GM19023 (cell line): ENCODE data around the gene CALB2.
"Not testable (repeated sequence)": the region's sequence is repeated elsewhere in the genome, so short reads cannot be mapped to it uniquely, and the experiment has no call there.

Source experiments
- ATAC-seq: cut with Tn5 transposase; IDR thresholded peaks from one replicate; pipeline ENCODE4 v1.9.1; 2021; ENCODE audit warnings: mild to moderate bottlenecking, moderate library complexity; ENCODE audit not compliant: unreplicated experiment

CALB2 gene

DNA sequence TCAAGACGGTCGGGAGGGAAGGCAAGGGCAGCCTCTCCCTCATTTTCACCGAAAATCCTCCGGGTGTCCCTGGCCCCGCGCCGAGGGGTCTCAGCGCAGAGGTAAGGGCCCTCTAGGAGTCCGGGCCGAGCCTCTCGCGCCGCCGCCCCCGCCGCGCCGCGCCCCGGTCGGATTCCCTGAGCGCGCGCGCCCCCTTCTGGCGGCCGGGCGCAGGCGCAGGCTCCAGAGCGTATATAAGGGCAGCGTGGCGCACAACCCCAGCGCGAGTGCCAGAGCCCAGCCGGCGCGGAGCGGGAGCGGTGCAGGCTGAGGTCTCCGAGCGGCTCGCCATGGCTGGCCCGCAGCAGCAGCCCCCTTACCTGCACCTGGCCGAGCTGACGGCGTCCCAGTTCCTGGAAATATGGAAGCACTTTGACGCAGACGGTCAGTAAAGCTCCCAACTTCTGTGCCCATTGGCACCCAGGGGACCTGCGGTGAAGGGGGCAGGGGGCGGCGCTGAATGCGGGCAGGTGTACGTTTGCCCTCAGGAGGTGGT lies at the start of gene CALB2:
TSS of gene CALB2 (plus strand) at position 260 of the 535 bp plus-strand sequence. CDS start at position 330, 70 bp downstream.
- ATAC-seq: peak; percentile 83

DNA sequence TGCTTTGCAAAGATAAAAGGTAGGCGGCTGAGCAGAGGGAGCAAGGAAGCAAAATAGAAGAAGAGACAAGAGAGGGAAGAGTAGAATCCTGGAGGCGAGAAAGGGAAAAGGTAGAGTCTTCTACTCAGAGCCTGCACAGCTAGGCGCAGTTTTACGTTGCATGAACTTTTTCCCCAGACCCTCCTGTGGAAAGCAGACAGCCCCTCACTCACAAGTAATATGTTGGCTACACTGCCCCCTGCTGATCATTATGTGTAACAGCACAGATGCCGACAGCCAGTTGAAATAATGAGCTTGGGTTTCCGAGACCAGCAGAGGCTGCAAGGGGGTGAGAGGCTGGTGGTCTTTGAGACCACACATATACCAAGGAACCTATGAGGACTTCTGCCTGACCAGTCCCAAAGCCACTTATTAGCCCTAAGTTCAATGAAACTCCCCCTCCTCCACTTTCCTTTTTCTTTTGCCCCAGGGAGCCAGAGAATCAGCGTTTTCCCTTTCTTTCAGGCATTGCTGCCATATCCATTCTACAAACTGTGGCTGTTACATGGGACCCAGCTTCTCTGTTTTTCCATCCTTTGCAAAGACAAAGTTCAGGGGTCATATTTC lies 46.9 kb upstream of the CALB2 start:
- ATAC-seq: no peak

DNA sequence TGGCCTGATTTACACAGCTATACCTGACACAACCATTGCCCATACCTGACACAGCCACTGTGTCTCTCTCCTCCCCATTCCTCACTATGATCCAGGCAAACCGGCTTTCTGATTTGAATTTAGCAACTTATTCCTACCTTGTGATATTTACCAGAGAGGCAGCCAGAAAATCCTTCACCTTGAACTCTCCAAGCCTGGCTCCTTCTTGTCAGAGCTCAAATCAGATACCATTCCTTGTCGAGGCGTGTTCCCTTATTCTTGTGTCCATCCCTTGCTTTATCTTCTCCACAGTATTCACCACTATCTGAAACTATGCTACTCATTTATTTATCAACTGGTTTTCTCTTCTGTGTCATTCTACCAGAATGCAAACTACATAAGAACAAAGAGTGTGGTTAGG lies 44.9 kb upstream of the CALB2 start:
- not testable (repeated sequence) for ATAC-seq

GRCh38 chr16:71315269-71315668 lies 43.3 kb upstream of the CALB2 start:
- ATAC-seq: no peak

- ATAC-seq: no peak
Measured at GRCh38 chr16:71319999-71320398, 38.5 kb upstream of the CALB2 start.

GRCh38 chr16:71327720-71328119 lies 30.8 kb upstream of the CALB2 start:
- no peak for ATAC-seq

GRCh38 chr16:71328151-71328550 lies 30.4 kb upstream of the CALB2 start:
- ATAC-seq: no peak

DNA sequence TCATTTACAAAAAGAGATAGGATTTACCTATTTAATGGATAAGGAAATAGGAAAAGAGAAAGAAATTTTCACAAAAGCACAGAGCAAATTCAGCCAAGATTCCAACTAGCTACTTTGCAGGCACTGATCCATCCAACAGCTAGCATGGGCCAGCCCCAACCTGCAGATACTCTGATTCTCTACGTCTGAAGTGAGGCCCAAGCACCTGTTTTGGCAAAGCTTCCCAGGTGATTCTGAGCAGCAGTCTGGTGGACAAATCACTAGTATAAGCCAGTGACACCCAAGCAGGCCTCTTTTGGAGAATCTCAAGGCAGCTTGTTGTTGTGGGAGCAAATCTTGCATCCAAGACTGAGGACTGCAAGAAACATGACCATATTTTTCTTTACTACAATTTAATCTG lies 20.9 kb upstream of the CALB2 start:
- no peak for ATAC-seq

DNA sequence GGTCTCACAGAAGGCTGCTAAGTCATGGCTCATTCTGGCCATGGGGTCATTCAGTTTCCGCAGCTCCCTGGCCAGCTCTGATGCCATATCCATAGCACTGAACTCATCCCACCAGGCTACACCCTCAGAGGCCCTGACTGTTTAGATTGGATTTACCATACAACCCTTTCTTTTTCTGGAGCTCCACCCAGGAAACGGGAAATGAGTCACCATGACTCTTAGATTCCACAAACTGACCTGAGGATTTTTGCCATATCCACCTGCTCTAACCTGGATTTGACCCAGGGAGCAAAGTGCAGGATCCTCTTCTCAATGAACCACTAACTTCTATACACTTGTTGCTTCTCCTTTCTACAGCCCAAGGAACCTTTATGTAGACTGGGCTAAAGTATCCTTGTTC lies 20.3 kb upstream of the CALB2 start:
- no peak for ATAC-seq

DNA sequence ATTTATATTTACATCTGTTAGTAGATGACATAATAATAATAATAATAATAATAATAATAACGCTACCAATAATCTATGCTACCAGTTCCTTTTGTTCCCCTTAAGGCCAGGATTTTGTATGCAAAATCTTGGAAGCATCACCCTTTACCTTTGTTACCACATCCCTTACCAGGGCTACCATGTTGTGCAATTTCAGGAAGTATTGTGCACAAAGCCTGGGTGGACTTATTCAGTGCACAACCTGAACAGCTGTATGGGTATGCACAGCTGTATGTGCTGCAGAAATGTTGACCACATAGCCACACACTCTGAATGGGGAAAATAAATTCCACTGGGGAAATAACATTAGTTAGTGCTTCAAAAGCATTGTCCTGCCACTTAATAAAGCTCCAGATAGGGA lies 19.9 kb upstream of the CALB2 start:
- ATAC-seq: no peak

GRCh38 chr16:71339236-71340171 lies 19.0 kb upstream of the CALB2 start:
- no peak for ATAC-seq

DNA sequence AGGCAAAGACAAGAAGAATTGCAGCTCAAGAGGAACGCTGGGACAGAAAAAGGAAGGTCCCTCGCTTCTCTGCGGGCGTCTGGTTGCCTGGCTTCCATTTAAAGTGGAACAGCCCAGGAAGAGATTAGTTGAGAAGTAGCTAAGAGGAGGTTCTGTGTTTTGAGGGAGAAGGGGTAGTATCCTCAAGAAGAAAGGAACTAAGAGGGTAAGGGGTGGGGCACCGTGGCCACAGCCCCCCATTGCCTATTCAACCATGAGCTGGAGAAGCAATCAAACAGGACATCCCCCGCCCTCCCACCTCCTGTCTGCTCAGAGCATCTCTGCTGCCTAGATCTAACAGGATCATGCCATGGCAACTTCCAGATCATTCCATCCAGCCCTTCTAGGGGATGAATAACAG lies 18.1 kb upstream of the CALB2 start:
- ATAC-seq: no peak

- ATAC-seq: no peak
Measured at GRCh38 chr16:71341881-71342280, 16.6 kb upstream of the CALB2 start.

GRCh38 chr16:71343078-71343477 lies 15.4 kb upstream of the CALB2 start:
- ATAC-seq: no peak

GRCh38 chr16:71344315-71344905 lies 14.1 kb upstream of the CALB2 start:
- ATAC-seq: no peak

DNA sequence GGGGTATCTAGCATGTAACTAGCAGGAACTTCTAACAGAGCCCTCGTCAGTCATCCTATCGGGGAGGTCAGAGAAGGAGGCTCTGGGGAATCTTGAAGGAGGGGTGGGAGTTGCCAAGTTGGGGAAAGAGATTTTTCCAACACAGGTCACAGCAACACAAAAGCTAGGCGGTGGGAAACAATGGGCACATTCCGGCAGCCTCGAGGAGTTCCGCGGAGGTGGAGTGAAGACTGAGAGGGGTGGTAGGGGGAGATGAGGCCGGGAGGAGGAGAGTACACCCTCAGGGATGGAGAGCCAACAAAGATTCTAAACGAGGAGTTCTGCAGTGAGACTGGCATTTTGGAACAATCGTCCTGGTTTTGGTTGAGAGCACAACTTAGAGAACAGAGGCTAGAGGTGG lies 13.5 kb upstream of the CALB2 start:
- no peak for ATAC-seq

GRCh38 chr16:71347146-71347545 lies 11.4 kb upstream of the CALB2 start:
- no peak for ATAC-seq

DNA sequence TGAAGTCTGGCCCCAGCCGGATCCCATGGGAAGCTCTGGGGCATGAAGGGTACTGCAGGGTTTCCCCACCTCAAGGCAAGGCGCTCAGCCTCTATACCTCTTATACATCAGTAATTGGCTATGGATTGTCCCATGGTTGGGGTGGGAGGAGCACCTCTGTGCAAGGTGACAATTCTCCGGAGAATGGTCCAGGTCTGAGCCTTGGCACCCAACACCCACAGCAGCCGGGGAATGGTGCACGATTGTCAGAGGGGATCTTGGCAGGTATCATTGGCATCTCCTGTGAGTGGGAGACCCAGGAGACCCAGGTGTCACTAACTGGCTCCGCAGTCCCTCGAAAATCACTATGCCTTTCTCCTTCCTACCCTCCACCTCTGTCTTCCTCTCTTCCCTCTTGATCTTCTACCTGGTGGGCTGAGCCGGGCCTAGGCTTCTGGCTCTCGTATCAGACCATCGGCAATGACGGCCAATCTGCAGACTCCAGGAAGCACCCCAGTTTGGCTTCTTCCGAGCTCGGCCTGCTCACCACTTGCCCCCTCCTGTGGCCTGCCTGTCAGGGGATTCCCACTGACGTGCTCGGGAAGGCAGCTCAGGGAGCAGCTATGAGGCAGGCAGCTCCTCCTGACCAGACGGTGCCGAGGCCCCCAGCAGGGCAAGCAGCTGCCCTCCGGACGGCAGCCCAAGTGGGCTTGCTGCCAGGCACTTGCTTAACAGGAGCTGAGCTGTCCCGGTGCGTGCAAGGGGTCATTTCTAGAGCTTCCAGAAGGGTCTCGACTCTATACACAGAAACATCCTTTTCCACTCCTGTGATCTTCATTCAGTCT lies 10.0 kb upstream of the CALB2 start:
- ATAC-seq: no peak

DNA sequence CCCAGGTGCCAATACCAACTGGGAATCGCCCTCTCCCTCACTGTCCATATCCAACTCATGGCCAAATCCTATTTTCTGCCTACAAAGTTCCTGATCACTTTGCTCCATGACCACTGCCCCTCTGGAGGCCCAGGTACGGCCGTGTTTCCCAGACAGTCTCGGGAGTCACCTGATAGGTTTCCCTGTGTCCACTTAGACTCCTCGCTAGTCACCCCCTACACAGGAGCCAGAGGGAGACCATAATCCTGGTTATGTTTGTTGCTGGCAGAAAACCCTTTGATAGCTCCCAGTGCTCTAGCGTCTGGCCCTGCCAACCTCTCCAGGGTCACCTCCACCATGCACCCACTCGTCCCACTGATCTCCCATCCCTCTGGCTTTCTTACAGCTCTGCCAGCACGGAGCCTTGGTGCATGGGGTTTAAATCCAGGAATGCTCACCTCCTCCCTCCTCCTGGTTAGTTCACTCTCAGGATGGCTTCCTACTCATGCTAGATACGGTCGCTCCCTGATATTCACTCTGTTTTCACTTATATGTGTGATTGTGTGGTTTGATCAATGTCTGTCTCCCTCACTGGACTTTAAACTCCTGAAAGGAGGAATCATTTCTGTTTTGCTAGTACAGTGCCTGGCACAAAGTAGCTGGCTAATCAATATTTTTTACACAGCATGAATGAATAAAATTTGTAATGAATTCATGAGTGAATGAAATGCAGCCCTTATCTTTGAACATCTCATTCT lies 7.5 kb upstream of the CALB2 start:
- no peak for ATAC-seq

DNA sequence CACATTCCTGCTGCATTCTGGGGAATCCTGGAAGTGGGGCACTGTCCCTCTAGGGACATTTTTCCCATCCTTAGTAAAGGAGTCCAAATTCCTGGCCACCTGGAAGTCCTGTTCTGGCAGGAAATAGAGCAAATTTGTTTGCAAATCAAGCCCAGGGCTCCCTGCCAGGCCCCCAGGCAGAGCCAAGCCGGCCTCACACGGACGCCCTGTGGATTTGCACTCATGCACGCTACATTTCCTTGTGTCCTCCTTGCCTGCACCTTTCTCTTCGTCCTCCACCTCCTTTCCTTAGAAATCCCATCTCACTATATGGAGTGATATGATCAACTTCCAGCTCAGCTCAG lies 7.0 kb upstream of the CALB2 start:
- no peak for ATAC-seq
